SHP77 treated with DMSO at 0.1 percent for 48 hours (cell line): ENCODE data around the gene ZNF605.
"Not testable (repeated sequence)": the region's sequence is repeated elsewhere in the genome, so short reads cannot be mapped to it uniquely, and the experiment has no call there.

Experiments used
- DNase-seq: peaks from one replicate; lab custom pipeline; 2025; lab: John Stamatoyannopoulos, UW

Gene ZNF605

DNA sequence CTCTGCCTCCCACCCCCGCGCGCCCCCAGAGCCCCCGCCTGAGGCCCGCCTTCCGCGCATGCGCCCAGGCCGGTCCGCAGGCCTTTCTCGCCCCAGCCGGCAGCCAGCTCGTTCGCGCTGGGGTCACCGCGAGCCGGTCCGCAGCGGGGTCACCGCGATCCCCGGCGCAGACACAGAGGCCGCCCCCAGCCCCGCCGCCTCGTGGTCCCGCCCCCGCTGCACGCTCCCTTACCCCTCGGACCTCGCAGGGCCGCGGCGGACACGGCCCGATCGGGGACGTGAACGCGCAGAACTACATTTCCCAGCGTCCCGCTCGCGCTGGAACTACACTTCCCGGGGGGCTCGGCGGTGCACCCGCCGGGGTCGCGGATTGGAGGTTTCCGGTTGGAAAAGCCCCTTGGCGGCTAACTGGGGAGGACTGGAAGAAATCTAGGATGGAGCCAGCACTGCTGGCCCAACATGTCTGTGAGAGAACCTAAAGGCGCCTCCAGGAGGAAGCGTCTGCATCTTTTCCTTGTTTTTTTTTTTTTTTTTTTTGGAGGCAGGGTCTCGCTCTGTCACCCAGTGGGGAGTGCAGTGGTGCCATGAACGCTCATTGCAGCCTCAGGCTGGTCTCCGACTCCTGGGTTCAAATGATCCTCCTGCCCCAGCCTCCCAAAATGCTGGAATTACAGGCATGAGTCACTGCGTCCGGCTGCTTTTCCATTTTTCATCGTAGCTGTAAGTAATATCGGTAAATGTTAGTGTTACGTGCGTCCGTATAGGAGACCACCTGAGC, at the start of gene ZNF605:
ZNF605 (minus strand) TSS at position 296 of the 778 bp plus-strand sequence. CDS start 10,671 bp downstream, outside the sequence.
- DNase-seq, result peak; percentile 90

DNA sequence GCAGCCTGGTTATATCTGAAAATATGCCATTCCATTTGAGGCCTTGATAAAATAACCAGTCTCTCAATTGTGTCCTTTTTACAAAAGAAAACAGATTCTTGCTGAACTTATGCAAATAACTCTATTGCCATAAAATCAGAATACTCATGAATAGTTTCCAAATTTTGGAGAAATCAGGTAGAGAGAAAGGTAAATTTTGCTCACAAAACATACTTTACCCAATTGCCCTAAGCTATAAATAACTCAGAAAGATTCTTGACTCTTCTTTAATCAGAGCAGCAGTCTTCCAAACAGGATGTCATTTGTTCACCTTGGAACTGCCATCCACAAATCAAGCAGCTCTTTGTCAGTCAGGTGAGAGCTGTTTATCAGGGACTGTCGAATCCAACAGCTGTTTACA, 42.6 kb upstream of the ZNF605 start:
- no peak for DNase-seq

DNA sequence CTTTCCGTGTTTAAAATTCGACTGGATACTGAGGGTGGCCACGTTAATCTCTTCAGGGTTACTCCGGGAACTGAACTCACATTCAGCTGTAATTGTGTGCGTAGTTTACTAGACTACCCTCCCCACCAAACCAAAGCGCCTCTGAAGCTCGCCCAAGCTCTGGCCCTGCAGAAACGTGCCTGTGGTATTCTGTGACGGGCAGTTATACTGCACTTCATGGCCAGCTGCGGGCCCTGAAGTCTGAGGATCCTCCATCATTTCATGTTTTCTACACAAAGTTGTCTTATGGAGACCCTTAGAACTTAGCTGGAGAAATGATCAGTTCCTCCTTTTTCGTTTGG, 30.7 kb upstream of the ZNF605 start:
- DNase-seq, result no peak

DNA sequence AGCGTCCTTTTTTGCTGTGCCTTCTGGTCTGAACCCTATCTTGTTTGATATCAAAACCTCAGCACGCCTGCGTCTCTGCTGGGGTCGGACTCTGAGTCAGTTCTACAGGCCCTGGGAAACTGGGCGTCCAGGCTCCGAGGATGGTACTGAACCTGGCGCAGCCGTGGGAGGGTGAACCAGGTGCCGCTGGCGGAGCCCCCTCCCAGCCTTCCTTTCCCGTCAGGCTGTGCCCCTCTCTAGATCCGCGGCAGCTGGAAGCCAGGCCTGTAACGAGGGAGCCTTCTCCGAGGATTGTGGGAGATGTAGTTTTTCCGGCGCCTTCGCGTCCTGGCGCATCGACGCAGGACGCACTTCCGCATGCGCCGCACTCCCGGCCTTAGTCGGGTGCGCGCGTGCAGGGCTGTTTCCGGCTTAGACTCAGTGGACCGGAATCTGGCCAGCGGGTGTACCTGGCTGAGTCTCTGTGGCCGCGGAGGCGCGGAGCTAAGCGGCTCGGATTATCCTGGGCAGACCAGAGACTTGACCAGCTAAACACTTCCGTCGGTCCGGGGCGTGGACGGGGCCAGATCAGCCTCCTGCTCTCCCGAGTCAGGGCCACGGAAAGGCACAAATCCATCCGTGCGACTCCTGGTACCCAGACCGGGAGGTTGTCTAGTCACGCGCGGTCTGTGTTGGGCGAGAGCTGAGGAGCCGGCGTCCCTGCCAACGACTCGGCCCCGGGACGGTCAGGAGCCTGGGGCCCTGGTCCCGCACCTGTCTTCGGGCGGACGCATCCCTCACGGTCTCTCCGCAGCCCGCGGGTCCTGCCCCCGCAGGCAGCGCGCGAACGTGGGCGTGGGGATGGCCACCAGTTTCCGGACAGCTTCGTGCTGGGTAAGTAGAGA, 30.1 kb upstream of the ZNF605 start, which contains the start of gene ZNF26:
ZNF26 (plus strand) TSS at position 367 of the 884 bp plus-strand sequence; CDS start at position 841, 474 bp downstream.
- peak; percentile 97 for DNase-seq

DNA sequence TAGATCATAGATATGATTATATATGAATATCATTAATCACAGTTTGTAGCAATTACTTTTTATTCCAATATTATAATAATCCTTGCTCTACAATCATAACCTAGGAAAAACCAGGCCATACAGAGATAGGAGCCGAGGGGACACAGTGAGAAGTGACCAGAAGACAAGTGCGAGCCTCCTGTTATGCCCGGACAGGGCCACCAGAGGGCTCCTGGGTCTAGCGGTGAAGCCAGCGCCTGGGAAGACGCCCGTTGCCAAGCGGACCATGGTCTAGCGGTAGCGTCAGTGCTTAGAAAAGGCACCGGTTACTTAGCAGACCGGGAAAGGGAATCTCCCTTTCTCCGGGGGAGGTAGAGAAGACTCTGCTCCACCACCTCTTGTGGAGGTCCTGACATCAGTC, 20.8 kb upstream of the ZNF605 start:
- DNase-seq, result not testable (repeated sequence)

DNA sequence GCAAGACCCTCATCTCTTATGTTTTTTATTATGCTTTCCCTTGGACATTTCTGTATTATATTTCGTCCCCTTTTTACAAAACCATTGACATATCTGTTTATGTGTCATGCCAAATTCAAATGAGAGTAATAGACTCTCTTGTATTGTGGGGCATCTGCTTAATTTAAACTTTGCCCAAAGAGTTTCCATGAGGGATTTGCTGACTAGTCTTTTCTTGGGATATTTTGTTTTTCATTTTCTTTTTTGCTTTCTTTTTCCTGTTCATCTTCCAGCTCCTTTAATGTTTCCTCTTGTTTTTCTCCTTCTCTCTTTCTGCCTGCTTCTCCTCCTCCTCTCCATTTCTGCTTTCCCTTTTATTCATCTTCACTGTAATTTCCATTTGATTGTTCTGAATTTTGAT, 16.3 kb upstream of the ZNF605 start:
- DNase-seq, result no peak

DNA sequence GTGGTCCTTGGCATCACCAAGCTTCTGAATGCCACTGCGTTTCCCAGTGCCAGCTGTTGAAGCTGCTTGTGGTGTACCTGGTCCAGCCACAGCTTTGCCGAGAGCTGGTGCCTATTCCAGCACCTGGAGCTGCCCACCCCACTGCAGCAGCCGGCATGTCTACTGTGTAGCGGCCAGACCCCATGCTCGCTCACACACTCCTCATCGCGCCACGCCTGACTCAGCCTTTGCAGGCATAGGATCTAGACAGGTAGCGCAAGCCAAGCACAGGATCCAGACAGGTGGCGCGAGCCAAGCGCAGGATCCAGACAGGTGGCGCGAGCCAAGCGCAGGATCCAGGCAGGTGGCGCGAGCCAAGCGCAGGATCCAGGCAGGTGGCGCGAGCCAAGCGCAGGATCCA, 11.6 kb upstream of the ZNF605 start:
- DNase-seq, result no peak

DNA sequence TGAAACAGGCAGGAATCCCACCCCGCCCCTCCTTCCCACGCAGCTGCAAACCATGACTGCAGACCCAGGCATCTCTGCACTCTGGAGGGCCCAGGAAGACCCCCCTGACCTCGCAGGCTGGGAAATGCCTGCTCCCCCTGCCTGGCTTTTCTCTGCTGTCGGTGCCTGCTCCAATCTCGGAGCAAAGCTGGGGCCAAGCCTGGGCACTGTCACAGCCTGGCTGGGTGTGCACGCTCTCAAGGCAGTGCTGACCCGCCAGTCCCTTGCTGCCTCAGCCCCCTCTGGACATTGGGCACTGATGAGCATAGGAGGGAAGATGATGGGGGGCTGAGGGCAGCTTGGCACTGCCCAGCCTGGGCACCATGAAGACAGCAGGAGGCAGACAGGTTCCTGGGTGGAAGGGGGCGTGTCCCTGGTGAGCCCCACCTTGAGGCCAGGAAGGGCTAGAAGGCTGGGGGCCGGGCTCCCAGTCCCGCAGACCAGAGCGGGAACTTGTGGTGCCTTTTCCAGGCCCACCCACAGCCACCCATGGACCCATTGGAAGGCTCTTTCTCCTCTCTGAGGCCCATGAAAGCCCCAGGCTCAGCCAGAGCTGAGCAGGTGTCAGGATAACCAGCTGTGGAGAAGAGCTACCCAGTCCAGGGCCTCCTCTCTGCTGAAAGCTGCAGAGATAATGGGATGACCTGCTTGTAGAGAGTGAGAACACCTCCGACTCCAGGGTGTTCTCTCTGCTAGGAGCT, 10.7 kb upstream of the ZNF605 start:
- DNase-seq, result no peak

DNA sequence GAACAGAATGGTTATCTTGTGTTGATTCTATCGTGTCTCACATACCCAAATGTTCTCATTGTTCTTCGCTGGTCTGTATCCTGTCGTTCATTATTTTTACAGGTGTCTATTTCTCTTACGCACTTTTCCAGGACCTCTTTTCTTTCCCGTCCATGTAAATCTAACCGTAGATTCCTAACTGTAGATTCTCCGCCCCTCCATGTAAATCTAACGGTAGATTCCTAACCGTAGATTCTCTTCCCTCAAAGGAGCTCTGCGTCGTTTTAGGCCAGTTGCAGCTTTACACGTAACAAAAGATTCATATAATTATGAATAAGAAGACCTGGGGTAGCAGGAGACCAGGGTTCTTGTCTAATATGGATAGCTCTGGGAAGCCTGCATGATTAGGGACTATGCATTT, 9.7 kb upstream of the ZNF605 start:
- no peak for DNase-seq

DNA sequence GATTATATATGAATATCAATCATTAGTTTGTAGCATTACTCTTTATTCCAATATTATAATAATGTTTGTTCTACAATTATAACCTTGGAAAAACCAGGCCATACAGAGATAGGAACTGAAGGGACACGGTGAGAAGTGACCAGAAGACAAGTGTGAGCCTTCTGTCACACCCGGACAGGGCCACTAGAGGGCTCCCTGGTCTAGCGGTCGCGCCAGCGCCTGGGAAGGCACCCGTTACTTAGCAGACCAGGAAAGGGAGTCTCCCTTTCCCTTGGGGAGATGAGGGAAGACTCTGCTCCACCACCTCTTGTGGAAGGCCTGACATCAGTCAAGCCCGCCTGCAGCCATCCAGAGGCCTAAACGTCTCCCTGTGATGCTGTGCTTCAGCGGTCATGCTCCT, 7.8 kb upstream of the ZNF605 start:
- not testable (repeated sequence) for DNase-seq

DNA sequence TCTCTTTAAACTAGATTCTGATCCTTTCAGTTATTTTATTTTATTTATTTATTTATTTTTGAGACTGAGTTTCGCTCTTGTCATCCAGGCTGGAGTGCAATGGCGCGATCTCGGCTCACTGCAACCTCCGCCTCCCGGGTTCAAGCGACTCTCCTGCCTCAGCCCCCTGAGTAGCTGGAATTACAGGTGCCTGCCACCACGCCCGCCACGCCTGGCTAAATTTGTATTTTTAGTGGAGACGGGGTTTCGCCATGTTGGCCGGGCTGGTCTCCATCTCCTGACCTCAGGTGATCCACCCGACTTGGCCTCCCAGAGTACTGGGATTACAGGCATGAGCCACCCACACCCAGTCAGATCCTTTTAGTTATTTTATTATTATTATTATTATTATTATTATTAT, 5.7 kb upstream of the ZNF605 start:
- not testable (repeated sequence) for DNase-seq

DNA sequence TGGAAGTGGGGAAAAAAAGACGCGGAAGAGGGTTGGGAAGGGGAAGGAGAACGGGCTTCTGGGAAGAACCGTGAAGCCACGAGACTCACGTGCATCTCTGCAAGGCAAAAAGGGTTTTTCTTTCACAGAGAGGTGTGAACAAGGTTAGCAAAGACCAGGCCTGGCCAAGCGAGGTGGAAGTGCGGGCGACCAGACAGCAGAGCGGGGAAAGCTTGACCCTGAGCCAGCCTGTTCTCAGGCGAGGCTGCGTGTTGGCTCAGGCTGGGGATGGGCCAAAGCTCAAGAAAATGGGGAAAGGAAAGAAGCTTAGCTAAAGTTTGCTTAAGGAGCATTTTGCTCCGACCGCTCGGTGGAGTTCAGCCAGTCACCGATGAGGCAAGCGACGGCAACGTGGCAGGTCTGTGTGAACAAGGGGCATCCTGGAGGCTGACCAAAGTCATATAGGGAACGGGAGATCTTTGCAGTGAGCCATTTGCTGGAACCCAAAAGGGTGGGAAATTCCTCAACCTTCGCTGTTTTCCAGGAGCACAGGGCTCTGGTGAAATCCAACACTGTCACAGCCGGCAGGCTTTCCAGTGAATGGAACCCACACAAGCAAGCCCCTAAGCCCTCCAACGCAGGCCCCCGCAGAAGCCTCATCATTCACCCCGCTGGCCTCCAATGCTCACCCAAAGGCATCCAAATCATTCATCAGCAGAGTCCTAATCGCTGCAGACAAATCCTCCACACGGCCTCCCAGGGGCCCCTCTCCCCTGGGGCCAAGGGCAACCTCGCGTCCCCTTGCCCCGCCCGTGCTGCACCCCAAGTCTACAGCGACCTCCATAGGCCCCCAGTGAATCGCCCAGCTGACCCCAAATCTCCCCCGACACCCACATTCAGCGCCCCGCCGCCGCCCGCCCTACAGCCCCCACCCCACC, 754 bp downstream of the ZNF605 start:
- peak; percentile 33 for DNase-seq

DNA sequence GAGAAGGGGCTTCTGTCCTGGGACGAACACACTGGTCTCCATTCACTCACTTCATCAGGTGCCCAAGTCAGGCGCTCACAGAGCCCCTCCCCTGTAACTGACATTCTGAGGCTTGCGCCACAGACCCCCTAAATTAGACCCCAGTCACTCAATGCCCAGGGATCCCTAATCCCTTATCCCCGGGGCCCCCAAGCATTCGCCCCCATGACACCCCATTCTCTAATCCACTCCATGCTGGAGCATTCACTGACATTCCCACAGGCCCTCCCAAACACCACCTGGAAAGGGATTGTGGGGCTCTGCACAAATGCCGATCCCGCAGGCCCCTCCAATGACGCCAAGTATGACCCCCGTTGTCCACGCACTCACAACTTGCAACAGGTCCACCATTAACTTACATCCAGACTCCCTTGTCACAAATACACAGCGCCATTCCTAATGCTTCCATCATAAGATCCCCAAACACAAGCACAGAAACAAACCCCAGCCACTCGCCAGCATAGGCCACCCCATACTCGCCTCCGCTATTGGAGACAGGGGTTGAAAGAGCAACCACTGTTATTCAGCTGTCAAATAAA, 1.5 kb downstream of the ZNF605 start:
- no peak for DNase-seq

DNA sequence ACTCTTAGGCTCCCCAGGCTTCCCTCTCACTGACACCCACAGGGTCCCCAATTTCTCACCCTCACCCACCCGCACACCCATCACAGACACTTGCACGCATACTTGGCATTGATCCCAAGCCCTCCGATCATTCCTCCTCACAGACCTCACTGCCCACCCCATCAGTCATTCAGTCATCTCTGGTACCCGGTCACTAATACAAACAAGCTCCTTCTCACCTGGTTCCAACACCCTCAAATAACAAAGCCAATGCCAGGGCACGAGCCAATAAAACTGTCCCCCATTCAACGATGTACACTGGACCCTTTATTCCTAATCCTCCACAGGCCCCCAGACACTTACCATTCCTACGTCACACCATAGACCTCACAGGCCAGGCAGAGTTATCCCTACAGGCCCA, 2.3 kb downstream of the ZNF605 start:
- no peak for DNase-seq

DNA sequence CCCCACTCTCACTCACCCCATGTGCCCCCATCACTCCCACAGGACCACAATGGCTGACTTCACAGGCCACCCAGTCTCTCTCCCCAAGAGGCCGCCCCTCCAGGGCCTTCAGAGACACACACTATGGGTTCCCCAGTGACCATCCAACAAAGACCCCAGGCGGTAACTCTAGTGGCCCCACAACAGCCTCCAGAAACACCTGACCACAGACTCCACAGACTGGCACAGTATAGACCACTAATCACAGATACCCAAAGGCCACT, 3.0 kb downstream of the ZNF605 start:
- no peak for DNase-seq

DNA sequence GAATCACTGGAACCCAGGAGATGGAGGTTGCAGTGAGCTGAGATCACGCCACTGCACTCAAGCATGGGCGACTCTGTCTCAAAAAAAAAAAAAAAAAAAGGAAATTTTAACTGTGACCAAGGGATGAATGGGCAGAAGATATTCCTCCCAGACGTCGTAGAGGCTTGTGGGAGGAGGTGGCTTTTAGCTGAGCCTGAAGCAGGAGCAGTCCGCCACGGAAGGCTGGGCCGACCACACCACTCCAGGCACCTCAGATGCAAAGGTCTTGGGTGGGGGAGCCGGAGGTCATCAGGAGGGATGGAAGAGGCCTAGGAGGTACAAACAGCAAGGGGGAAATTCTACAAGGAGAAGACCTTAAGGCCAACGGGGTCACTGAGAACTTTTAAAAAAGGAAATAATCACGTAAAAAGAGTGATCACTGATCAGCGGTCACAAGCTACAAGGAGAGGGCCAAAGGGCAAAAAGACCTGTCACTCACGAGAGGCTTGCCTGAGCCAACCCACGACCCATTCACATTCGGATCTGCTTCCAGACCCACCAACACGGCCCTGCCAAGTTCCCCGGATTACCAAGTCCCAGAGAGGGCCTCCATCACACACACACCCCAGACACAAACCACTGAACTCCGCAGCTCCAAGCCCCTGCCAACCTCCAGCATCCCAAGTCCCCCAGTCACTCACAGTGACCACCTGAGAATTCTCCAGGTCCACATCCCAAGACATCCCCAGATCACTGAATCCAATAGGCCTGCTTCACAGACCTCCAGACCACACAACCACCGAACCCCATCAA, 3.5 kb downstream of the ZNF605 start:
- no peak for DNase-seq

DNA sequence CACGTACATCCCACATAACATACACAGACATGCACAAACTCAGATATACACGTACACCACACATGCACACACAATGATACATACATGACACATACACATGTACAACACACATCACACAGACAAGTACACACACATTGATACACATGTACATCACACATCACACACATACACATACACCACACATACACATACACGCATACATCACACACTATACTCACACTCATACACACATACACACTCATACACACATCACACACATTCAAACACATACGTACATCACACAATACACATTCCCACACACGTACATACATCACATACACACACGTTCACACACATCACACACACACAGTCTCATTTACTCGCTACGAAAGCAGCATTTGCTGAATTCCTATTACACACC, 4.5 kb downstream of the ZNF605 start:
- DNase-seq, result no peak

DNA sequence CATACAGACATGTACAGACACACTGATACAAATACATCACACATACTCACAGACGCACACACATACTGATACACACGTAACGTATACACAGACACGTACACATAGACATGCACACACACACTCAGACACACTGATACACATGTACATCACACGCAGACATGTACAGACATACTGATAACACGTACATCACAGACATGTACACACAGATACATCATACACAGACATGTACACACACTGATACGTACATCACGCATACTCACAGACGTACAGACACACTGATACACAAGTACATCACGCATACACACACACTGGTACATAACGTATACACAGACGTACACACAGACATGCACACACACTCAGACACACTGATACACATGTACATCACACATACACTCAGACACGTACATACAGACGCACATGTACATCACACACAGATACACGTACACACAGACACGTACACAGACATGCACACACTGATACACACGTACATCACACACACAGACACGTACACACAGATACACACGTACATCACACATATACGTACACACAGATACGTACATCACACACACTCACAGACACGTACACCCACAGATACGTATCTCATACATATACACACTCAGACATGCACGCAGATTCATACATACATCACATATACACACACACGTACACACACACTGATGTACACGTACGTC, 5.1 kb downstream of the ZNF605 start:
- DNase-seq, result no peak

DNA sequence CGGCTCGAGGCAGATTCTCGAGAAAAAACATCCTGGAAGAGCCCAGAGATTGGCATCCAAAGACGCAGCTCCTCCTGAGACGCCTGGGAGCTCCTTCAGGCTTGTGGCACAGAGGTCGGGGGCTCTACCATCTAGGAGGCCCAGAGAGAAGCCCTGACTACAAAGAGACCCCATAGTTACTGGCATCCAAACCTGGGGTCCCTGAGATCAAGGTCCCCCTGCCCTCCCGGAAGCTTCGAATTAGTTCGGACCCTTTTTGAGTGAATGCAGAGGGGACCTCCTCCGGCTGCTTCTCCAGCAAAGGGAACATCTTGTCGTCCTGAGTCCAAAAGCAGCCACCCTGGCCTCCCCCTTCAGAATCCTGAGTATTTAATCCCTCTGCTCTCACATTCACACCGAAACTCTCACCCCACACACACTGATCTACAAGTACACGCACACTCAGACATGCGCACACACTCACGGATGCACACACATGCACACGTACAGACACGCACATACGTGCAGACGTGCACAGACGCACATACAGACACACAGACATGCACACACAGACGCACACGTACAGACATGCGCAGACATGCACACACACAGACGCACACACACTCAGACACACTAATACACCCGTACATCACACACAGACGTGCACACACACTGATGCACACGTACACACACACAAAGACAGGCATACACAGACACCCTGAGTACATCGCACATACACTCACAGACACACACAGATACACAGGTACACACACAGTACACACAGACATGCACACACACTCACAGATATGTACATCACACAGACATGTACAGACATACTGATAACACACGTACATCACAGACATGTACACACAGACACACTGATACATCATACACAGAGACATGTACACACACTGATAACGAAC, 5.9 kb downstream of the ZNF605 start:
- no peak for DNase-seq
